Caco-2 (cell line): ENCODE measurements around the gene PLEKHG3. TPM values are rescaled to one million over a fixed set of nuclear protein-coding genes. Genes with fewer than 3 reads are reported as not detected.

Experiments
- BruUV-seq: library from RNA; stranded (reverse); fragments of 400-500 nt; replicated peaks from 2 replicates; lab custom pipeline; 2021; lab: Mats Ljungman, UMichigan
- CTCF ChIA-PET: fragments of 300-600 bp; sonication (Branson Sonifier 250); formaldehyde crosslinking; loops from one replicate; lab custom pipeline; 2022; ENCODE audit warnings: antibody characterized with exemption; lab: Charles Lee
- POLR2A ChIA-PET: fragments of 300-600 bp; sonication (Branson Sonifier 250); formaldehyde crosslinking; loops from one replicate; lab custom pipeline; 2022; ENCODE audit warnings: antibody characterized with exemption; lab: Charles Lee
- DNase-seq, 2 experiments: peaks; one replicate each; pipeline versions ENCODE4 v3.0.0 to v3.0.0-alpha.2; 2020 to 2022
- H3K27me3 ChIP-seq: replicated peaks from 2 replicates; pipeline ENCODE4 v1.6.0; 2011; ENCODE audit warnings: low read length; ENCODE audit not compliant: control insufficient read depth, insufficient read depth
- H3K36me3 ChIP-seq: 2 replicates; pipeline ENCODE4 v1.5.1; 2011; ENCODE audit warnings: low read length; ENCODE audit not compliant: control insufficient read depth, insufficient read depth
- H3K4me1 ChIP-seq: fragments of 250-450 bp; sonication (Bioruptor Pico); 2 replicates; pipeline ENCODE4 v1.5.1; 2020; ENCODE audit warnings: mild to moderate bottlenecking
- H3K4me3 ChIP-seq: 2 replicates; pipeline ENCODE4 v1.5.1; 2011; ENCODE audit warnings: low read depth, mild to moderate bottlenecking, control low read depth, low read length
- H3K9me3 ChIP-seq: fragments of 250-450 bp; sonication (Bioruptor Pico); 2 replicates; pipeline ENCODE4 v1.5.1; 2020; ENCODE audit warnings: mild to moderate bottlenecking, moderate library complexity
- H3K27ac Mint-ChIP-seq: one replicate; pipeline ENCODE4 v1.8.0; 2022; ENCODE audit warnings: mixed read lengths; ENCODE audit not compliant: unreplicated experiment
- H3K27me3 Mint-ChIP-seq: one replicate; pipeline ENCODE4 v1.8.0; 2022; ENCODE audit warnings: mixed read lengths; ENCODE audit not compliant: insufficient read depth, unreplicated experiment
- H3K36me3 Mint-ChIP-seq: one replicate; pipeline ENCODE4 v1.8.0; 2022; ENCODE audit warnings: mild to moderate bottlenecking, mixed read lengths; ENCODE audit not compliant: insufficient read depth, unreplicated experiment
- H3K4me1 Mint-ChIP-seq: one replicate; pipeline ENCODE4 v1.8.0; 2022; ENCODE audit warnings: low read depth, mixed read lengths; ENCODE audit not compliant: unreplicated experiment
- H3K4me3 Mint-ChIP-seq: one replicate; pipeline ENCODE4 v1.8.0; 2022; ENCODE audit warnings: mild to moderate bottlenecking, moderate library complexity, mixed read lengths; ENCODE audit not compliant: unreplicated experiment
- H3K9me3 Mint-ChIP-seq: one replicate; pipeline ENCODE4 v1.8.0; 2022; ENCODE audit warnings: mixed read lengths; ENCODE audit not compliant: unreplicated experiment
- intact Hi-C: fragments of 100-400 bp; cut with micrococcal nuclease; formaldehyde crosslinking; loops from one replicate; pipeline ENCODE4 v1.10.0; 2022; ENCODE audit not compliant: unreplicated experiment
- total RNA-seq: library from RNA; stranded (reverse); gene quantifications from 2 replicates; pipeline ENCODE4 v1.2.3, GENCODE V29; 2022
- TF ChIP-seq, protein P1 (sequence below), 2 experiments: fragments of 200-600 bp in 1 of 2; IDR thresholded peaks; 1 replicate in 1 of 2; 2 replicates in 1 of 2; pipeline versions ENCODE4 v1.5.1 to v1.8.0; 2011 to 2022; ENCODE audit warnings: antibody characterized with exemption in 1 of 2, control low read depth in 1 of 2, inconsistent platforms in 1 of 2, low read depth in 1 of 2, low read length in 1 of 2, mild to moderate bottlenecking in 1 of 2, moderate library complexity in 1 of 2; ENCODE audit not compliant: insufficient read depth in 1 of 2, severe bottlenecking in 1 of 2, unreplicated experiment in 1 of 2

The PLEKHG3 gene
- total RNA-seq, 1 experiment from 2014 or later, result 85.9 TPM

DNA sequence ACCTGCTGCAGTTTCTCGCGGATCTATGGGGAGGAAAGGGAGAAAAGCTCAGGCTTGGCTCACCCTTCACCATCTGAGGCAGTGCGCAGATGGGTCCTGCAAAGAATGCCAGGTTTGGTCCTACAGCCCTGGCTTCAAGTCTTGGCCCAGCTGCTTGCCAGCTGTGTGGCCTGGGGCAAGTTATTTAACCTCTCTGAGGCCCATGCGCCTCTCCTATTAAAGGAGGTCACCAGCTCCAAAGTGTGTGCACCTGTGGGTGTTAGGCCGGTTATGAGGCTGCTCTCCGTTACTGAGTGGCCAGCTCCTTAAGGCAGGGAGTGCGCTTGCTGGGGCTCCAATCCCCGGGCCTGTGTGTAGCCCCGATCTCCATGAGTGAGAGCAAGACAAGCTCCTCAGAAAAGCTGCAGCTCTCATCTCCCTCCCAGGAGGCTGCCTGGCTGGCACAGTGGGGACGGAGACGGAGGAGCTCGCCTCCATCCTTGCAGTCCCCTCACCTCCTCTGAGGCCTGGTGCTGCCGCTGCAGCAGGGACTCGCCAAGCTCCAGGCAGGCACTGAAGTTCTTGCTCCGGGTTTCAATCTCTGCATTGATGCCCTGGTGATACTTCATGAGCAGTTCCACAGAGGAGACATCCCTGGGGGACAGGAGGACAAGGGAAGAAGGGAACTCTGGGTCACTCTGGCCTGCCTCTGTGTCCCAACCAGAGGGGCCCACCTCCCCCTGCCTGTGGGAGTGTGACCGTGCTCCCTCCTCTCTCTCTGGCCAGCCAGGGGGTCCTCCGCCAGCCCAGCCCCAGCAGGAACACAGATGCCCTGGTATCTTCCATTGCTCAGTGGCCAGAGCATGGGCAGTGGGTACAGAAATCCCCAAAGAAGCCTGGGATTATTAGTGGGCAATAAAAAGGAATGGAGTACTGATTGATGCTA lies 65.1 kb downstream of the PLEKHG3 start:
- no peaks in the 10 kb centered on the region for H3K27me3 Mint-ChIP-seq
- Histone ChIP-seq H3K4me1 (peaks cover 4% of the 10 kb centered on the region), H3K36me3 (no peaks in the 10 kb centered on the region), H3K9me3 (peaks cover 10% of the 10 kb centered on the region), H3K4me3 (no peak overlapping the region), H3K27me3 (no peaks in the 10 kb centered on the region)
- TF ChIP-seq, protein P1, sequence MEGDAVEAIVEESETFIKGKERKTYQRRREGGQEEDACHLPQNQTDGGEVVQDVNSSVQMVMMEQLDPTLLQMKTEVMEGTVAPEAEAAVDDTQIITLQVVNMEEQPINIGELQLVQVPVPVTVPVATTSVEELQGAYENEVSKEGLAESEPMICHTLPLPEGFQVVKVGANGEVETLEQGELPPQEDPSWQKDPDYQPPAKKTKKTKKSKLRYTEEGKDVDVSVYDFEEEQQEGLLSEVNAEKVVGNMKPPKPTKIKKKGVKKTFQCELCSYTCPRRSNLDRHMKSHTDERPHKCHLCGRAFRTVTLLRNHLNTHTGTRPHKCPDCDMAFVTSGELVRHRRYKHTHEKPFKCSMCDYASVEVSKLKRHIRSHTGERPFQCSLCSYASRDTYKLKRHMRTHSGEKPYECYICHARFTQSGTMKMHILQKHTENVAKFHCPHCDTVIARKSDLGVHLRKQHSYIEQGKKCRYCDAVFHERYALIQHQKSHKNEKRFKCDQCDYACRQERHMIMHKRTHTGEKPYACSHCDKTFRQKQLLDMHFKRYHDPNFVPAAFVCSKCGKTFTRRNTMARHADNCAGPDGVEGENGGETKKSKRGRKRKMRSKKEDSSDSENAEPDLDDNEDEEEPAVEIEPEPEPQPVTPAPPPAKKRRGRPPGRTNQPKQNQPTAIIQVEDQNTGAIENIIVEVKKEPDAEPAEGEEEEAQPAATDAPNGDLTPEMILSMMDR (IDR thresholded peaks at IDR 0.05; ENCODE audit: insufficient read depth in 1 of 2, low read depth in 1 of 2, low read length in 1 of 2, severe bottlenecking in 1 of 2, unreplicated experiment in 1 of 2), result no peak
- peaks cover 2% of the 10 kb centered on the region for H3K9me3 Mint-ChIP-seq
- no TSS peak for BruUV-seq
- POLR2A ChIA-PET, result no interaction called here
- no peak for DNase-seq
- H3K36me3 Mint-ChIP-seq, result peaks cover 4% of the 10 kb centered on the region
- H3K27ac Mint-ChIP-seq, result no peak overlapping the region
- intact Hi-C loops, result no loop called here
- CTCF ChIA-PET, result no interaction called here
- H3K4me3 Mint-ChIP-seq, result no peak overlapping the region
- H3K4me1 Mint-ChIP-seq, result peaks cover 16% of the 10 kb centered on the region

DNA sequence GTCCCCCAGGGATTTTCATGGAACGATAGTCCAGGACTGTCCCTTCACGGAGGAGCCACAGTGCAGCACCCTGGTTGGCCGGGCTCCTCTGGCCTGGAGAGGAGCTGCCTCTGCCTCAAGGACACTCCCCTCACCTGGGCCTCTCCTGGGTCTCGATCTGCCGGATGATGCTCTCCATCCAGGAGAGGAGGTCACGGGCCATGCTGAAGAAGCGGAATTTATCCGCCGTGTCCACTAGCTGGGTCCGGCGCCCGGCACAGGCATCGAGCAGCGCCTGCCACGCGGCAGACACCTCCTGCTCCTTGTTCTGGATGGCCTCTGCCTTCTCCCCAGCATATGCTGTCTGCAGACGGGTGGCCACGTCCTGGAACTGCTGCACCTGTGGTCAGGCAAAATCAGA lies 66.5 kb downstream of the PLEKHG3 start:
- Histone ChIP-seq H3K9me3 (peaks cover 10% of the 10 kb centered on the region), H3K4me3 (no peak overlapping the region), H3K4me1 (no peaks in the 10 kb centered on the region), H3K36me3 (no peaks in the 10 kb centered on the region), H3K27me3 (no peaks in the 10 kb centered on the region)
- peaks cover 12% of the 10 kb centered on the region for H3K4me1 Mint-ChIP-seq
- no peaks in the 10 kb centered on the region for H3K27me3 Mint-ChIP-seq
- CTCF ChIA-PET, result no interaction called here
- intact Hi-C loops, result no loop called here
- peaks cover 10% of the 10 kb centered on the region for H3K9me3 Mint-ChIP-seq
- no peak for DNase-seq
- TF ChIP-seq, protein P1 (IDR thresholded peaks at IDR 0.05; ENCODE audit: insufficient read depth in 1 of 2, low read depth in 1 of 2, low read length in 1 of 2, severe bottlenecking in 1 of 2, unreplicated experiment in 1 of 2), result no peak
- no peak overlapping the region for H3K4me3 Mint-ChIP-seq
- POLR2A ChIA-PET, result no interaction called here
- no peak overlapping the region for H3K27ac Mint-ChIP-seq
- BruUV-seq, result no TSS peak
- H3K36me3 Mint-ChIP-seq, result peaks cover 14% of the 10 kb centered on the region

DNA sequence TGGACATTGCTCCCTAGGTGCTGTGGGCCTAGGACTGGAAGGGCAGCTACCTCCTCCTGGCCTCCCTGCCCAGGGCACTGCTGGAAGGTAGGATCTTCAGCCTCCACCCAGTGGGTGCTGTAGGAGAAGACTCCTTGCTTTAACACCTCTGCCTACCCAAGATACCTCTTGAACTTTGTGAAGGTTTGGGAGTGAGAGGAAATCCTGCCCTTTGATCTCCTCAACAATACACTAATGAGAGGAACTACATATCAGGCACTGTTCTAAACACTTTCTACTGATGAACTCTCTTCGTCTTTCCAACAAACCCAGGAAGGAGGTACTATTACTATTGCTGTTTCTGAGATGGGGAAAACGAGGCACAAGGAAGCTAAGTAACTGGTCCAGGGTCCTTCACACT lies 66.9 kb downstream of the PLEKHG3 start:
- BruUV-seq, result no TSS peak
- TF ChIP-seq, protein P1 (IDR thresholded peaks at IDR 0.05; ENCODE audit: insufficient read depth in 1 of 2, low read depth in 1 of 2, low read length in 1 of 2, severe bottlenecking in 1 of 2, unreplicated experiment in 1 of 2), result no peak
- intact Hi-C loops, result no loop called here
- Mint-ChIP-seq H3K27me3 (no peaks in the 10 kb centered on the region), H3K9me3 (peaks cover 10% of the 10 kb centered on the region), H3K4me3 (no peak overlapping the region), H3K36me3 (peaks cover 14% of the 10 kb centered on the region), H3K4me1 (peaks cover 7% of the 10 kb centered on the region), H3K27ac (no peak overlapping the region)
- Histone ChIP-seq H3K36me3 (no peaks in the 10 kb centered on the region), H3K4me3 (no peak overlapping the region), H3K9me3 (peaks cover 10% of the 10 kb centered on the region), H3K27me3 (no peaks in the 10 kb centered on the region), H3K4me1 (no peaks in the 10 kb centered on the region)
- POLR2A ChIA-PET, result no interaction called here
- DNase-seq, result no peak
- CTCF ChIA-PET, result no interaction called here
